IMR-90 (cell line): ENCODE data around the gene BAD.

Experiments used
- BHLHE40 ChIP-seq: fragments of 150-350 bp; IDR thresholded peaks from 2 replicates; pipeline ENCODE4 v1.6.1; 2016; ENCODE audit warnings: mild to moderate bottlenecking, low read depth, low read length
- CHD1 ChIP-seq: IDR thresholded peaks from 2 replicates; pipeline ENCODE4 v1.6.1; 2012; ENCODE audit warnings: low read depth, low read length, improper control_type of control experiment
- CTCF ChIP-seq: conservative IDR thresholded peaks from 2 replicates; pipeline ENCODE4 v1.5.1; 2012; ENCODE audit warnings: mild to moderate bottlenecking, low read depth, low read length, improper control_type of control experiment
- MAZ ChIP-seq: IDR thresholded peaks from 2 replicates; pipeline ENCODE4 v1.6.1; 2012; ENCODE audit warnings: low read depth, mild to moderate bottlenecking, low read length, improper control_type of control experiment, moderate library complexity, borderline replicate concordance
- POLR2A ChIP-seq: IDR thresholded peaks from 2 replicates; pipeline ENCODE4 v1.6.1; 2012; ENCODE audit warnings: mild to moderate bottlenecking, low read depth, low read length
- RAD21 ChIP-seq: IDR thresholded peaks from 2 replicates; pipeline ENCODE4 v1.6.1; 2012; ENCODE audit warnings: low read length, improper control_type of control experiment

DNA sequence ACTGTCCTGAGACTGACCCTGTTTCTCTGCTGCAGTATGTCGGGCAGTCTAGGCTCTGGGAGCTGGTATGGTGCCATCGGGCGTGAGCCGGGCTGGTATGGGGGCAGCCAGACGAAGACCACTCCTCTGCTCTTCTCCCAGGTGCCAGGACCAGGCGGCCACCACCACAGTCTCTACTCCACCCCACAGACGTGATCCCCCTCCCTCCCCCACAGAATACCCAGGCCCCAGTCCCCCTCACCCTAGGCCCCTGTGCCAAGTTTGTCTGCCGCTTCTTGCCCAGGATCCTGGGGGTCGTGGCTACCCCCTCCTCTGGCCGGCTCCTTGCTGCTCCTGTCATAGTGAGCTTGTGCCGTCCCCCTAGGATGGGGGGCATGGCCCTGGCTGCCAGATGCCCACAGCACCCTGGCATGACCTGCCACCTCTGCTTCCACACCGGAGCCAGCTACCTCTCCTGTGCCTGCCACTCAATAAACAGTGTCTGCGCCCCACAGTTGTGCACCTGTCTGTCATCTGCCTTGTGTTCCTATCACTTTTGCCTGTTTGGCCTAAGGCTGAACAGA lies 4.6 kb upstream of the BAD start:
- TF ChIP-seq CHD1 (no peak), POLR2A (no peak), CTCF (no peak), RAD21 (no peak), MAZ (no peak), BHLHE40 (no peak)
